Activated T-cell treated with anti-CD3 and anti-CD28 coated beads, Interleukin-2, amount 50 U/mL, for 1 hour (primary cell): ENCODE data around the gene NFKB1.
A peak's percentile ranks its signal among the peaks of the same experiment; 100 is the strongest.
"Not testable (repeated sequence)": the region's sequence is repeated elsewhere in the genome, so short reads cannot be mapped to it uniquely, and the experiment has no call there.

Source experiments
- DNase-seq: peaks from one replicate; pipeline ENCODE4 v3.0.0-alpha.2; 2020

NFKB1 gene

GRCh38 chr4:102500696-102501446, at the start of gene NFKB1:
Gene NFKB1, plus strand, starts transcription at chr4:102501359. Its CDS starts 24,160 bp downstream, at chr4:102525519.
- peak; percentile 79 for DNase-seq

- no peak for DNase-seq
Observed at GRCh38 chr4:102452854-102453253, 48.3 kb upstream of the NFKB1 start.

DNA sequence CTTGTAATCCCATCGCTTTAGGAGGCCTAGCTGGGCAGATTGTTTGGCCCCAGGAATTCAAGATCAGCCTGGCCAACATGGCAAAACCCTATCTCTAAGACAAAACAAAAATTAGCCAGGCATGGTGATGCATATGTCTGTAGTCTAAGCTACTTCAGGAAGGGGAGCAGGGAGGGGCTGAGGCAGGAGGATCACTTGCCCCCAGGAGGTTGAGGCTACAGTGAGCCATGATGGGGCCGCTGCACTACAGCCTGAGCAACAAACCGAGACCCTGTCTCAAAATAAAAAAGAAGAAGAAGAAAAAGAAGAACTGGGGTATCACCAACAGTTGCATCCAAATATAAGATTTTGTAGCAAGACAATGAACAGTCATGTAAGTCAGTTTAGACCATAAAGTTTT, 47.3 kb upstream of the NFKB1 start:
- DNase-seq, result no peak

GRCh38 chr4:102454268-102454667, 46.9 kb upstream of the NFKB1 start:
- no peak for DNase-seq

- no peak for DNase-seq
Observed at GRCh38 chr4:102454981-102455685, 46.0 kb upstream of the NFKB1 start.

GRCh38 chr4:102455750-102456149, 45.4 kb upstream of the NFKB1 start:
- DNase-seq, result no peak

DNA sequence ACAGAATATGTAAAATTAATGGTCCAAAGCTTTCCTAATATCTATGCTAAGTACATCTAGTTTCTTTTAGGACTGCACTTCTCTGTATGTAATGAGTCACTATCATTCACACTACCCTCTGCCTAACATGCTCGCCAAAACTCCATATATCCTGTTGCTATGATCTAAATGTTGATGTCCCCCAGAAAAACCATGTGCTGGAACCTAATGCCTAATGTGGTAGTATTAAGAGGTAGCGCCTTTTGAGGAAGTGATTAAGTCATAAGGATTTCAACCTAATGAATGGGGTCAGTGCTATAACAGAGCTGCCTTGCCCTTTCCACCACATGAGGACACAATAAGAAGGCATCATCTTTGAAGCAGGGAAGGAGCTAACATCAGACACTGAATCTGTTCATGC, 34.9 kb upstream of the NFKB1 start:
- DNase-seq, result no peak

DNA sequence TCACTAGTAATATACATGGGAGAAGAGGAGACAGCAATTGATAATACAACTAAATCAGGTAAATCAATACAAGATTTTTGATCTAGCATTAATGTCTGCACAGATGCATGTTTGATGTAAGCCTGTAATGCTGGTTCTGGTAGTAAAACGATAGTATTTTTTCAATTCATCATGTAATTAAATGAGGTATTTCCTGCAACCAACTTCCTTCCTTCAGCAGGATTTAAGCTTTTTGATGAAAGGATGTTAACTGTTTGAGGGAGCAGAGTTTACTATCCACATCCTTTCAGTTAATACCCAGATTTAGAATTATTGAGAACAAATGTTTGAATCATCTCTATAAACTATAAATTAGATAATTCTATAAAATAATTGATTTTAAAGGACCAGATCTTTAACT, 31.4 kb upstream of the NFKB1 start:
- no peak for DNase-seq

GRCh38 chr4:102472441-102473013, 28.6 kb upstream of the NFKB1 start:
- no peak for DNase-seq

DNA sequence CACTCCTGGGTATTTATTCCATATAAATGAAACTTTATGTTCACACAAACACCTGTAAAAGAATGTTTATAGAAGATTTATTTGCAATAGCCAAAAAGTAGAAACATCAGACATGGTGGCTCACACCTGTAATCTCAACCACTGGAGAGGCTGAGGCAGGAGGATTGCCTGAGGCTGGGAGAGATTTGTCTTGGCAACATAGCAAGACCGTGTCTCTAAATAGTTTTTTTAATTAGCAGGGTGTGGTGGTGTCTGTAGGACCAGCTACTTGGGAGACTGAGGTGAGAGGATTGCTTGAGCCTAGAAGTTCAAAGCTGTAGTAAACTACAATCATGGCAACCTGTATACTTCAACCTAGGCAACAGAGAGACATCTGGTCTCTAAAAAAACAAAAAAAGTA, 27.7 kb upstream of the NFKB1 start:
- DNase-seq, result no peak

DNA sequence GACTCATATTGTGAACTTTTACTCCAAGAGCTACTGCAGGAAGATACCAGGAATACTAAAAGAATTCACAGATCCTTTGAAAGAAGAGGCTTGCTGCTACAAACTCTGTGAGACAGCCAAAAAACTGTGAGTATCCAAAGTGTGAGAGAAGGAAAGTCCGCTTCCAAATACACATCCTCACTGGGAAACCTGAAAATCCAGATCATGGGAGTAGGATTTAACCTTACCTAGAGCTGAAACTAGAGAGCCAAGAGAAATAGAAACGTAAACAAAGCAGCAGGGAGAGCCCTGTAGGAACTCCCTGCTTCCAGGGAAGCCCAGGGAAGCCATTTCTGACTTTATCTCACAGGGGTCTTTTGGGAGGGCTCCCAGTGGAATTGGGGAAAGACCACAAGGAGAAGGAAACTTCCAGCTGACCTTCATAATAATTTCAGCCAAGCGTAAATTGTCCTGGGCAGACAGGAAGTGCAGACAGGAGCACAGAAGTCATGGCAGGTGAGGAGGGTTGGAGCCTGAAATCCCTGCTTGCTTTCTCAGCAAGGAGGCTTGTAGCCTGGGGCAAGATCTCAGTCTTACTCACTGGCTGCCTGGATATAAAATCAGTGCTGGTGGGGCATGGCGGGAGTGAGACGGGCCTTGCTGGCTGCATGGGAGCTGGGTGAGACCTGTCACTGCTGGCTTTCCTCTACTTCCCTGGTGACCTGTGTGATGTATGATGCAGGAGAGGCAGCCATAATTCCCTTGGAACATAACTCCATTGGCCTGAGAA, 26.2 kb upstream of the NFKB1 start:
- DNase-seq, result no peak

DNA sequence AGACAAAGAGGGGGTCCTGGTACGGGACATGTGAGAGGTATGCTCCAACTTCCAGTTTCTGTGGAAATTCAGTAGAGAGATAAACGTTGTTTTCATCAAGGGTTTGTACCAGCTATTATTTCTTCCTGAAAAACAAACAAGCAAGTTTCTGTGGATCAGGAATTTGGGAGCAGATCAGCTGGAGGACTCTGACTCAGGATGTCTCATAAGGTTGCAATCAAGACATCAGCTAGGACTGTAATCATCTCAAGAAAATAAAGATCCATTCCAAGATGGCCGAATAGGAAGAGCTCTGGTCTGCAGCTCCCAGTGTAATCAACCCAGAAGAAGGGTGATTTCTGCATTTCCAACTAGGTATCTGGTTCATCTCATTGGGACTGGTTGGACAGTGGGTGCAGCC, 23.5 kb upstream of the NFKB1 start:
- DNase-seq, result no peak

- DNase-seq, result no peak
Observed at GRCh38 chr4:102478186-102478585, 23.0 kb upstream of the NFKB1 start.

DNA sequence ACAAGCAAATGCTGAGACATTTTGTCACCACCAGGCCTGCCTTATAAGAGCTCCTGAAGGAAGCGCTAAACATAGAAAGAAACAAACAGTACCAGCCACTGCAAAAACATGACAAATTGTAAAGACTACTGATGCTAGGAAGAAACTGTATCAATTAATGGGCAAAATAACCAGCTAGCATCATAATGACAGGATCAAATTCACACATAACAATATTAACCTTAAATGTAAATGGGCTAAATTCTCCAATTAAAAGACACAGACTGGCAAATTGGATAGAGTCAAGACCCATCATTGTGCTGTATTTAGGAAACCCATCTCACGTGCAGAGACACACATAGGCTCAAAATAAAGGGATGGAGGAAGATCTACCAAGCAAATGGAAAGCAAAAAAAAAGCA, 21.3 kb upstream of the NFKB1 start:
- DNase-seq, result not testable (repeated sequence)

DNA sequence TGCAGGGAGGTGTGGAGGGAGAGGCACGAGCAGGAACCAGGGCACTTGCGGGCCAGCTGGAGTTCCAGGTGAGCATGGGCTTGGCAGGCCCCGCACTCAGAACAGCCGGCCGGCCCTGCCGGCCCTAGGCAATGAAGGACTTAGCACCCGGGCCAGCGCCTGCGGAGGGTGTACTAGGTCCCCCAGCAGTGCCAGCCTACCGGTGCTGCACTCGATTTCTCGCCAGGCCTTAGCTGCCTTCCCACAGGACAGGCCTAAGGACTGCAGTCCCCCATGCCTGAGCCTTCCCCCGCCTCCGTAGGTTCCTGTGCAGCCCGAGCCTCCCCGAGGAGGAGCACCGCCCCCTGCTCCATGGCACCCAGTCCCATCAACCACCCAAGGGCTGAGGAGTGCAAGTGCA, 18.0 kb upstream of the NFKB1 start:
- no peak for DNase-seq

GRCh38 chr4:102483990-102484692, 17.0 kb upstream of the NFKB1 start:
- DNase-seq, result not testable (repeated sequence)

DNA sequence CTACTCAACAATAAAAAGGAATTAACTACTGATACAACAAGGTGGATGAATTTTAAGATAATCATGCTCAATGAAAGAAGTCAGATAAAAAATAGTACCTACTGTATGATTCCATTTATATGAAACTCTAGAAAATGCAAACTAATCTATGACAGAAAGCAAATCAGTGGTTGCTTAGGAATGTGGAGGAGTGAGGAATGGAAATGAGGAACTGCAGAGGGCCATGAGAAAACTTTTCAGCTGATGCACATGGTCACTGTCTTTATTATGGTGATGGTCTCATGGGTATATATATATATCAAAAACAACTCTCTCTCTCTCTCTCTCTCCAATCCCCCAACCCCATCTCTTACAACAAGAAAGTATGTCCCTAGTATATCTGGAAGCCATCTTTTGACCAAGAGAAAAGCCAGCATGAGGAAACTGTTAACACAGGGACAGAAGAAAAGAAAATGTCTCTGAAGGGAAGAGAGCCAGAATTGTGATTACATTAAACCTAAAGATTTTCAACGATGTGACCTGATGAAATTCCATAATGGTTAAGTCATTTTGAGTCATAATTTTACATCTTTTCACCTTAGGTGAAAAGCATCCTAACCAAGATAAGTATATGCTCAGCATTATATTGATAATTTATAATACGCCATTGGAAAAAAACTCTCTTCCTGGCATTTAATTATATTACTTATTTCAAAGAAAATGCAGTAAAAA, 8.5 kb upstream of the NFKB1 start:
- DNase-seq, result no peak

- DNase-seq, result no peak
Observed at GRCh38 chr4:102493257-102493656, 7.9 kb upstream of the NFKB1 start.

DNA sequence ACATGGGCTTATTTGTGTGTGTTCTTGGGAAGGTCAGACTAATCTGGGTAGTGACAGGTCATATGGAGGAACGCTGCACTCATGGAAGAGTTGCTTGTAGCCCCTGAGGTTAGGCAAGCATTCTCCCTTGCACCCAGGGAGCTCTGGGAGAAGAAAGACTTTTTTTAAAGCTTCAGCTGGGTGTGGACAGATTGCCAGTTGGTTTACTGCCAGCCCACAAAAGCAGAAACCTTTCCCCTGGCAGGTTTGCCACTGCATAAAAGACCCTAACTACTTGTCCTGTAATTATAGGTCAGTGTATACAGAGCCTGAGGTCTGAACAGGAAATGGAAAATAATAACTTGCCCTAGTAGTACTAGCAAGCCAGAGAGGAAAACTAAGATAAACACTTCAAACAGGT, 7.4 kb upstream of the NFKB1 start:
- no peak for DNase-seq

DNA sequence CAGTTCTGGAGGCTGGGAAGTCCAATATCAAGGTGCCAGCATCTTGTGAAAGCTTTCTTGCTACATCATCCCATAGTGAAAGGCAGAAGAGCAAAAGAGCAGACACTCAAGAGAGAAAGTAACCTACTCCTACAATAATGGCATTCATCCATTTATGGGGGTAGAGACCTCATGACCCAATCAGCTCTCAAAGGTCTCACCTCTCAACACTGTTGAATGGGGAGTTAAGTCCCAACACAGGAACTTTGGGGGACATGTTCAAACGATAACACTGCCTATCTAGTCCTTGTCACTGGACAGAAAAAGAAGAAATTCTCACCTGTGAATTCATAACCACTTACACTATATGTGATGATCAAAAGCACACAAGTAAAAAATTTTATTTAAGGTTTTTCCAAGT, 6.6 kb upstream of the NFKB1 start:
- no peak for DNase-seq

GRCh38 chr4:102497986-102498385, 3.2 kb upstream of the NFKB1 start:
- no peak for DNase-seq

GRCh38 chr4:102500352-102500695, 835 bp upstream of the NFKB1 start:
- DNase-seq, result no peak

DNA sequence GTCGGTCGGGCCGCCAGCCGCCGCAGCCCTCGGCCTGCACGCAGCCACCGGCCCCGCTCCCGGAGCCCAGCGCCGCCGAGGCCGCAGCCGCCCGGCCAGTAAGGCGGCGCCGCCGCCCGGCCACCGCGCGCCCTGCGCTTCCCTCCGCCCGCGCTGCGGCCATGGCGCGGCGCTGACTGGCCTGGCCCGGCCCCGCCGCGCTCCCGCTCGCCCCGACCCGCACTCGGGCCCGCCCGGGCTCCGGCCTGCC, 213 bp downstream of the NFKB1 start:
- no peak for DNase-seq
